ENCODE results near the gene ZNF597. TPM values are rescaled to one million over a fixed set of nuclear protein-coding genes. Genes with fewer than 3 reads are reported as not detected.
"Not testable (repeated sequence)": the region's sequence is repeated elsewhere in the genome, so short reads cannot be mapped to it uniquely, and the experiment has no call there.

The ZNF597 gene
- total RNA-seq, 1 experiment from 2014 or later: not detected

DNA sequence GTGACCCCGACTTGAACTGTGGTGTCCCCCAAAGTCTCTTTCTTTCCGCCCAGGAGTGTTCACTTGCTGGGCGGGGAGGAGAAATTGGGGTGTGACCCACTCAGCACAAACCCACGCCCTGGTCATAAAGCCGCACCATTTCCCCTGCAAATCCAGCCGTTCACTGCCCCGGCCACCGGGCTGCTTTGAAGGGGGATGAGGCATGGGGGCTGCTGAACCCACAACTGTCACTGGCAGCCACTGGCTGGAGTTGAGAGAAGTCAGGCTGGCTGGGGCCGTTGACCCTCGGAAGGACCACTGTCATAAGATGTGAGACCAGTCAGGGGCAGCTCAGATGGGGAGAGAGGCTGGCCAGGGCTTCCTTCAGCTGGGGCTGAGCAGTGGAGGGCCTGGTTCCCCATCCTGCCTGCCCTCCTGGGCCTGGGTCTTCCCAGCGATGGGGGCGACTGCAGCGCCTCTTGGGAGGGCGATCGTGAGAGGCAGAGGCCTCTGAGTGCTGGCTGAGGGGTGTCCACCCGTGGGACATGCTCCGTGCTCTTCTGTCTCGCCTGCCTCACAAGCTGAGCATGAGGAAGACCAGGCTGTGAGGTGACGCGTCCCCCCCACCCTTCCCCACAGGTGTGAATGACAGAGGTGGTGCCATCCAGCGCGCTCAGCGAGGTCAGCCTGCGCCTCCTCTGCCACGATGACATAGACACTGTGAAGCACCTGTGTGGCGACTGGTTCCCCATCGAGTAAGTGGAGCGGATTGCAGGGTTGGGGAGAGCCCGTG, 32.5 kb upstream of the ZNF597 start:
- DNase-seq (ENCODE audit: low read depth): no peak

GRCh38 chr16:3474870-3475269, 31.6 kb upstream of the ZNF597 start:
- DNase-seq (ENCODE audit: low read depth): not testable (repeated sequence)

GRCh38 chr16:3474136-3474779, 31.0 kb upstream of the ZNF597 start:
- no peak for DNase-seq (ENCODE audit: low read depth)

DNA sequence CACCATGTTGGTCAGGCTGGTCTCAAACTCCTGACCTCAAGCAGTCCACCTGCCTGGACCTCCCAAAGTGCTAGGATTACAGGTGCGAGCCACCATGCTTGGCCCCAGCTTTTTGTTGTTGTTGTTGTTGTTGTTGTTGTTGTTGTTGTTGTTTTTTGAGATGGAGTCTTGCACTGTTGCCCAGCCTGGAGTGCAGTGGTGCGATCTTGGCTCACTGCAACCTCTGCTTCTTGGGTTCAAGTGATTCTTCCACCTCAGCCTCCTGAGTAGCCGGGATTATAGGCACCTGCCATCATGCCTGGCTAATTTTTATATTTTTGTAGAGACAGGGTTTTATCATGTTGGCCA, 30.3 kb upstream of the ZNF597 start:
- DNase-seq (ENCODE audit: low read depth): not testable (repeated sequence)

DNA sequence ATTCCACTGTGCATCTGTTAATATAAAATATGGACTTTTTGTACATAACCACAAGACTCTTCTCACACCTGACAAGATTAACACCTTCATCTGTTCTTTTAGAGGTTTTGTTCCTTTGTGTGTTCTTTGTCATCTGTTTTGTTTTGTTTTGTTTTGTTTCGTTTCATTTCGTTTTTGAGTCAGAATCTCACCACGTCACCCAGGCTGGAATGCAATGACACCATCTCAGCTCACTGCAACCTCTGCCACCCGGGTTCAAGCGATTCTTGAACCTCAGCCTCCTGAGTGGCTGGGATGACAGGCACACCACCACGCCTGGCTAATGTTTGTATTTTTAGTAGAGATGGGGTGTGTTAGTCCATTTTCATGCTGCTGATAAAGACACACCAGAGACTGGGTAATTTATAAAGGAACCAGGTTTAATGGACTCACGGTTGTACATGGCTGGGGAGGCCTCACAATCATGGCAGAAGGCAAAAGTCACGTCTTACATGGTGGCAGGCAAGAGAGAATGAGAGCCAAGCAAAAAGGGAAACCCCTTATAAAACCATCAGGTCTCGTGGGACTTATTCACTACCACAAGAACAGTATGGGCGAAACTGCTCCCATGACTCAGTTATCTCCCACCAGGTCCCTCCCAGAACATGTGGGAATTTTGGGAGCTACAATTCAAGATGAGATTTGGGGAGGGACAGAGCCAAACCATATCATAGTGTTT, 29.7 kb upstream of the ZNF597 start:
- no peak for DNase-seq (ENCODE audit: low read depth)

GRCh38 chr16:3471518-3472176, 28.3 kb upstream of the ZNF597 start:
- no peak for DNase-seq (ENCODE audit: low read depth)

DNA sequence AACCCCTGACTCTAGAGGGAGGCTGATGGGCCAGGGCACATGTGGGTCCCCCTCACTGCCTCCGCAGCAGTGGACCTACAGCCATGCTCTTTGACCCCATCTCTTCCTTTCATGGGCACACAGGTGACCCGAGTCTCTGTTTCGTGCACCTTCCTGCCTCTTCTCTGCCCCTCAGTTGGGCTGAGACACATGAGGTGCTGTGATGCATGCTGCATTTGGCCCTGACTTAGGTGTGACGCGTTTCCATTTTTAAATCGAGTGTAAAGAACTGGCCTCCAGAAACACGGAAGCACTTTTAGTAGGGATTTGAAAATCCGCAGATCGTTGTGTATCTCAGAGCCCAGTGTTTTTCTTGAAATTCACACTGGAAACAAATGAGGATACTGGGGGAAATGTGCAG, 27.4 kb upstream of the ZNF597 start:
- no peak for DNase-seq (ENCODE audit: low read depth)

- no peak for DNase-seq (ENCODE audit: low read depth)
Observed at GRCh38 chr16:3469736-3470135, 26.4 kb upstream of the ZNF597 start.

- no peak for DNase-seq (ENCODE audit: low read depth)
Observed at GRCh38 chr16:3468501-3468900, 25.2 kb upstream of the ZNF597 start.

- no peak for DNase-seq (ENCODE audit: low read depth)
Observed at GRCh38 chr16:3467921-3468320, 24.6 kb upstream of the ZNF597 start.

GRCh38 chr16:3467182-3467581, 23.9 kb upstream of the ZNF597 start:
- no peak for DNase-seq (ENCODE audit: low read depth)

DNA sequence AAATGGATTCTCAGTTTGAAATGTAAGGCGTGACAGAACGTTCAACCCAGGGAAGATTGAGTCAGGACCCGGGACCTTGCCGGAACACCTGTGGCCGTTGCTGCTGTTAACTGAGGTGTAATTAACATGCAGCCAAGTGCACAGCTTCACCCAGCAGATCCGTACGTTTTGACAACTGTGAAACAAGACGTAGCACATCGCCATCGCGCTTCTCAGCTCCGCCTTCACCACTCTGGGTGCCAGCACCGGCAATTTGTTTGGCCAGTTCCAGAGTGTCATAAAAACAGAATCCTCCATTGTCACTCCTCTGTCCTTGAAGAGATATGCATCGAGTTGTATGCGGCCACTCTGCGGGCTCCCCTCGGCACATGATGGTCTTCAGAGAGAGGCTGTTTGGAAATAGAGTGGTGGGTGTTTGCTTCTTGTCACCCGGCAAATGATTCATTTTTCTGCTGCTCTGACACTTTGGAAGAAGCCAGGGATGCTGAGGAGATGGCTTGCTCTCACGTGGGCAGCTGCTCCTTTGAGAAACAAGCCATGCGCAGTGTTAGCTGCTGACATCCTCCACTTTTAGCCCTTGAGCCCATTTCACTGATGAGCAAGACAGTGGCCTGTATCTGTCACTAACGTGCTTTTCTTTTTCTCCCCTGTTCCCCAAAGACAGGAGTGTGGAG, 22.7 kb upstream of the ZNF597 start:
- no peak for DNase-seq (ENCODE audit: low read depth)

- DNase-seq (ENCODE audit: low read depth): no peak
Observed at GRCh38 chr16:3465301-3465700, 22.0 kb upstream of the ZNF597 start.

GRCh38 chr16:3461151-3461550, 17.8 kb upstream of the ZNF597 start:
- no peak for DNase-seq (ENCODE audit: low read depth)

- no peak for DNase-seq (ENCODE audit: low read depth)
Observed at GRCh38 chr16:3460585-3460984, 17.3 kb upstream of the ZNF597 start.

- DNase-seq (ENCODE audit: low read depth): no peak
Observed at GRCh38 chr16:3460121-3460520, 16.8 kb upstream of the ZNF597 start.

DNA sequence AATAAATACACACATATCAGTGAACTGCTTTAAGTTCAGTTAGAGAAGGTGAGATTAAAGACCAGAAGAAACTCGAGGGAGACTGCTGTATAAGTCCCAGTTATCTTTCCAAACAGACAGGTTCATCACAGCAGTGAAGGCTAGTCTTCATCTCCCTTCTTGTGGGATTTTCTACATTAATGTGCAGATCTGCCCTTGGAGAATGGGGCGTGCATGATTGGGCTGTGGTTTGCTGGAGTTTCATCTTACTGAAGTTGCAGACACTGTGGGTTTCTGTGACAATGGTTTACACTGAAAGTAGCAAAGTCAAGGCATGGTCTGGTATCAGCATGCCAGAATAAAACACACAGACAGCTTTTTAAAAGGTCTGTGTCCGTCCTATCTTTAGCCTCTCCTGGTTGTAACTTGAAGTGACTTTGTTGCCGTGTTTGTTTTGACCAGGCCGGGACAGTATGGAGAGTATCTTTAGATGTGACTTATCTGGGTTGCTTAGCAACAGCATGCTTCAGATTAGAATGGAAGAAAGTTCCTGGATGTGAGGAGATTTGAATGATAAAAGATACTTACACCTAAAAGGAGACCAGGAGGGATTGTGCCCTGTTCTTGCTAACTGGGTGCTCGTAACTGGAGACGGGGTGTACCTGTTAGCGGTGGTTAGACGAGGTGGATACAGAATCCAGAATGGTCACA, 16.2 kb upstream of the ZNF597 start:
- DNase-seq (ENCODE audit: low read depth): no peak

GRCh38 chr16:3458852-3459361, 15.6 kb upstream of the ZNF597 start:
- DNase-seq (ENCODE audit: low read depth): no peak

GRCh38 chr16:3458278-3458851, 15.1 kb upstream of the ZNF597 start:
- peak; percentile 17 for DNase-seq (ENCODE audit: low read depth)

- peak; percentile 93 for DNase-seq (ENCODE audit: low read depth)
Observed at GRCh38 chr16:3457434-3458252, 14.3 kb upstream of the ZNF597 start.

Measured in Daoy (cell line).